ENCODE measurements around the gene CAPN5.
"Not testable (repeated sequence)": the region's sequence is repeated elsewhere in the genome, so short reads cannot be mapped to it uniquely, and the experiment has no call there.

Gene CAPN5

DNA sequence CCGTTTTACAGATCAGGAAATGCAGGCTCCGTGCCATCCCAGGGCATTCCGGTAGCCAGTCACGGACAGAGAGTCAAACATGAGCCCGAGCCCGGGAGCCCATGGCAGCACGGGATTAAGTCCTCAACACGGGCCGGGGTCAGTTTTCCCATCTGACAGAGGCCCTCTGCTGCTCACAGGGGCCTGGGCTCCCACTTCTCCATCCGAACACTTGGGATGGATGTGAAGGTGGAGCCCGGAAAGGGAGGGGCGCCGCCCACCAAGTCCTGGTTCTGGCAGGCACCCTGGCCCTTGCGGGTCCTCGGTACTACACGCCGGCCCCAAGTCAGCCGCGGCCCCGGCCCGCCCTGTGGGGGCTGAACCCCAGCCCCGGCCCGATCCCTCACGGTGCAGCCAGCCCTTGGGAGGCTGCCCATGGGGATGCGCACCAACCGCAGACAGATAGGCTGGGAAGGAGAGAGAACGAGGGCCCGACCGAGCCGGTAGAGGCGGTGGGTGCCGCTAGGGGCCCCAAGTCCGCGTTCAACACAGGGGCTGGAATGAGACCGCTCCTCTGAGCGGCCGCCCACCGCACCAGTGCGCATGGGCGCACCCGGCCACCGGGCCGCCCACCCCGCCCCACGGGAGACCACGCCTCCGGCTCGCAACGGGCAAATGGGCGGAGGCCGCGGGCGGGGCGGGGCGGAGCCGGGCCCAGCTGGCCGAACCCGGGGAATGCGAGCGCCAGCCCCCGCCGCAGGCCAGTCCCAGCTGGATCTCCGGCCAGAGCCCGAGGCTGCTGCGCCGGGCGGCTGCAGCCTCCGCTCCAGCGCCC, at the start of gene CAPN5:
Gene CAPN5, plus strand, starts transcription at position 743 of the 814 bp plus-strand sequence. CDS start 17,916 bp downstream, outside the sequence.
- DNase-seq = peak; percentile 94

DNA sequence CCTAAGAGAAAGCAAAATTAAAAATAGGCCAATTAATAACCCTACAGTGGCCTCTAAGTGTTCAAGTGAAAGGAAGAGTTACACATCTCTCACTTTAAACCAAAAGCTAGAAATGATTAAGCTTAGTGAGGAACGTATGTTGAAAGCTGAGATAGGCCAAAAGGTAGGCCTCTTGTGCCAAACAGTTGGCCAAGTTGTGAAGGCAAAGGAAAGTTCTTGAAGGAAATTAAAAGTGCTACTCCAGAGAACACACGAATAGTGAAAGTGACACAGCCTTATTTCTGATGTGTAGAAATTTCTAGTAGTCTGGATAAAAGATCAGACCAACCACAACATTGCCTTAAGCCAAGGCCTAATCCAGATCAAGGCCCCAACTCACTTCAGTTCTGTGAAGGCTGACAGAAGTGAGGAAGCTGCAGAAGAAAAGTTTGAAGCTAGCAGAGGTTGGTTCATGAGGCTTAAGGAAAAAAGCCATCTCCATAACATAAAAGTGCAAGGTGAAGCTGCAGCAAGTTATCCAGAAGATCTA, 48.3 kb upstream of the CAPN5 start:
- not testable (repeated sequence) for DNase-seq

DNA sequence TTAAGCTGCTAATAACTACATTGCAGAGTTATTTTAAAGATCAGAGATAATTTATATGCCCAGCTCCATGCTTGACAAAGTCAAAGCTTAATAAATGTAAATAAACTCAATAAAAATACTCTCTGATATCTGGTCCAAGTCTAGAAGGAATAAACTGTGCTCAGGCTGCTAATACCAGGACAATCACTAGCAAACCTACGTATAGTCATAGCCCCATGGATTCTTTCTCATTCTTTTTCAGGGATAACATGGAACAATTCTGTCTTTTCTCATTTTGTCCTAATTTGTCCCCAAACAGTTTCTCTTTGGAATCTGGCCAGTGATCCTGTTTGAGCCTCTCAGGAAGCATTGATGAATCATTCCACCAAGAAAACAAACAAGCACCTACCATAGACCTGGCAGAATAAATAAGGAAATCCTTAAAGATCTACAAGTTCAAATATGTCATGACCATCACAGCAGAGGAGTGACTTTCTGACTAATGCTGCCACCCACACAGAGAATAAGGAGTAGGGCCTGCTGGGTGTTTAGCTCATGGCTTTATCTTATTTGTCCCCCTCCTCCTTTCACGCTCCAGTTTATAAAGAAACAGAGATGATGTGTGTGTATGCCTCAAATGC, 46.7 kb upstream of the CAPN5 start:
- peak; percentile 36 for DNase-seq

DNA sequence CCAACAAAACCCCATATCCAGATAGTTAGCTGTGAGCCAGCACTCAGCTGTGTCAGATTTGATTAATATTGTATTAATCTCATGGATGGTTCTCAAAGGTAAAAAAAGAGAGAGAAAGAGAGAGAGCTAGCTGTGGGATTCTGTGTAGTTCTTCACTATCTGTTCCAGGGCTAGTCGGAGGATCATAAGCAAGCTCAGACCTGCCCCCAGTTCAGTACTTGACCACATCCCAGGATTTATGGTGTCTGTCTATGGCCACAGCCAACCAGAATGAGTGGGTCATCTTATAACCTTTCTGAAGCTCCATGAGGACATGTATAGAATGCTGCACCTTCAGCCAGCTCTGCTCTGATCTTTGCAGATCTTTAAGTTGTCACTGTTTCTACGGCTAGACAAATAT, 46.0 kb upstream of the CAPN5 start:
- DNase-seq = no peak

DNA sequence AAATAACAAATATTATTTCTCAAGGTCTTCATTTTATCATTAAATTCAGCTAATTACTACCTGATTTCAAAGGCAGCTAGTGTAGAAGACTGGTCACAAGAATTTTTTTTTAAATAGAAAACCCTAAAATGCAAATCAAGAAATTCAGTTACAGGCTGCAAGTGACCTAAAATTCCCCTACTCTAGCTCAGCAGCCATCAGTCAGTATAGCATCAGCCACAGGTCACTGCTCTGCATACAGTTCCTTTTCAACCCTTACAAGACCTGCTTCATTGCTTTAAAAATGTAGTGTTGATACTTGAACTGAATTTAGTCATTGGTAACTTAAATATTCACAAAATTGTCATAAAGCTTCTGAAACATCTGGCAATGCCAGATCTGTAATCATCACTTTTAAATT, 42.0 kb upstream of the CAPN5 start:
- DNase-seq = no peak

DNA sequence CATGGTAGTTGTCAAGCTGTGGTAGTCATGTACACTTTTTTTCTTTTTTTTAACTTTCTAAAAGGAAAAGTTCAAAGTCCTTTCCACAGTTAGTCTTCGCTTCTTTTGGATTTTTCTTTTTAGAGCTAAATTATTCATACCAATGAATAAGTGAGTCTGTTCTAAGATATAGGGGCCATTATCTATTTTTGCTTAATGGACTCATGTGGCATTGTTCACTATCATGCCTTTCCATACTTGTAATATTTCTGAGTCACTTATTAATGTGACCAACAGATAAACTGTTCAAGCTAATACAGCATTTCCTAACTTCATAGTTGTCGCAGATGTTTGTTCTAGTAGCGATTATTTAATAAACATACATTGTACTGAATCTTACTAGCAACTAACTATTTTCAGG, 40.5 kb upstream of the CAPN5 start:
- DNase-seq = no peak

DNA sequence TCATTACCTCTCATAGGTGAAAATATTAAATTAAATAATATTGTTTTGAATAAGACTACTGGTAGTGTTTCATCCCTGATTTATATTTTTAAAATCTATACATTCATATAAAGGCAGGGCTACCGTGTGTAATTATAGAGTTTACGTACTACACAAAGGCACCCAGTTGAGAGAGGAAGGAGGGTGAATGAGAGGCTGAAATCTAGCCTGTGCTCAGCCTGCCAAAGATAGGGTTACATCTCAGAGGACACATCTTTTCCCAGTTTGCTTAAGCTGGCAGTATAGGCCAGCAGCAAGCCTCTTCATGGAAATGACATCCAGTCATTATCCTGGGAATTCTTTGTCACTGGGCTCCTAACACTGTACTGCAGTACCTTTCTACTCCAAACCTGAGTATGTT, 40.0 kb upstream of the CAPN5 start:
- no peak for DNase-seq

DNA sequence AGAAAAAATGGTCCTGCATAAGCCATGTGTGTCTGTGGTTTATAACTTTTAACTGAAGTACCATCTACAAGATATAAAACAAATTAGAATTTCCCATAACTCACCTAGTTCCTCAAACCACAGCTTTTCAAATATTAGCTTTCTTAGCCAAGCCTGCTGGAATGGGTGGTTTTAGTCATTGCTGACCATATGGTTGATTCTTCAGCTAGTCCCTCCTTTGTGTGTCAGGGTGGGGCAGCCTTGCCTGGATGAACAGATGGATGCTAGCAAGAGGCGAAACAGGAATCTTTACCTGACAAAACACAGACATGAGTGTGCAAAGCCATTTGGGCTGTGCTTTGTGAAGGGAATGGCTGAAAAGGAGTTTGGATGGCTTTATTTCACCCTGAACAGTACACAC, 39.5 kb upstream of the CAPN5 start:
- no peak for DNase-seq

DNA sequence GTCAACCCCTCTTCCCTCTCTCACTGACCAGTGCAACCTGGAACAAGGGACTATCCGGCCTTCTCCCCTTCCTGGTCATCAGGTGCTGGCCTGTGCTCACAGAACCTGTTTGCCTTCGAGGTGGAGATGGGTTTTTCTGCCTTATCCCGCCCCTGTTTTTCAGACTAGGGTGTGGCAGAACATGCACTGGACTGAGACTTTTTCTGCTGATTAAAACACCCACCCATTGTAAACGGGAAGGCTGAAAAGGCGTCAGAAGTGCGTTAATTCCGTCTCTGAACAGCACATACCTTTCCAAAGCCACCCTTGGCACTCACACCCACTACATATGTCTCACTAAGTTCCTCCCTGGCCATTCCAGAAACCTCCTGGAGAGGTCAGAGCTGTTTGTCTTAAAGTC, 36.9 kb upstream of the CAPN5 start:
- DNase-seq = no peak

DNA sequence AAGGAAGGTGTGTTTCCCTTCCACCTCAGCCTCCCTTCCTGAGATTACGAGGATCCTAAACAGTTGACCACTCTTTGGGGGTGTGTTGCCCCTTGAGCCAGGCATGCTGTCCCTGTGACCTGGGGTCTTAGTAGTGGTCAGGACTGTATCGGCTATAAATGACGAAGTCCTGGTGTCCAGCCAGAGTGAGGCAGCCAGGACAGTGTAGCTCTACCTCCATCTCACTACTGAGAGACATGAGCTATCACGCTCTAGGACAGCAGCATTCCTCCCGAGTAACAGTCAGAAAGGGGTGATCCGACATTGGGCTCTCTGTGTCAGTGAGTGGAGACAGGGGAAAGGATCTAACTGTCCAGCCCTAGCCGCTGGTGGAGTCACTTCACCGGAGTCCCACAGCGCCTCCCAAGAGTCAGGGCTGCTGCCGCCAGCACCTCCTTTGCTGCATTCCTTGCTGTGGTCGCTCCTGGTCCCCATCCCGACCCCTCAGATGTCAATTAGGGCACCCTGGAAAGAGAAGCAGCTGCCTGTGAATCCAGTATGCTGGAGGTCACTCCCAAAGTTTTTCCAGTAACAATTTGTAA, 35.8 kb upstream of the CAPN5 start:
- DNase-seq = no peak

DNA sequence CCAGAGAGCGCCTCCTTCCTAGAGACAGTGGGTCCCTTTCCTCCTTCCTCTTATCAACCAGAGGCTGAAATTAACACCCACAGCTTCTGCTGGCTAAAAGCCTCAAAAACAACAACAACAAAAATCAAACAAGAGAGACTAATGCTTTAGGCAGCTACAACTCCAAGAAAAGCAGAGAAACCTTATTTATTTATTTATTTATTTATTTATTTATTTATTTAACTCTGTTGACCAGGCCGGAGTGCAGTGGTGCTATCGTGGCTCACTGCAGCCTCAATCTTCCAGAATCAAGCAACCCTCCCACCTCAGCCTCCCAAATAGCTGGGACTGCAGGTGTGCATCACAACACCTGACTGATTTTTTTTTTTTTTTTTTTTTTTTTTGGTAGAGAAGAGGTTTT, 35.2 kb upstream of the CAPN5 start:
- DNase-seq = no peak

DNA sequence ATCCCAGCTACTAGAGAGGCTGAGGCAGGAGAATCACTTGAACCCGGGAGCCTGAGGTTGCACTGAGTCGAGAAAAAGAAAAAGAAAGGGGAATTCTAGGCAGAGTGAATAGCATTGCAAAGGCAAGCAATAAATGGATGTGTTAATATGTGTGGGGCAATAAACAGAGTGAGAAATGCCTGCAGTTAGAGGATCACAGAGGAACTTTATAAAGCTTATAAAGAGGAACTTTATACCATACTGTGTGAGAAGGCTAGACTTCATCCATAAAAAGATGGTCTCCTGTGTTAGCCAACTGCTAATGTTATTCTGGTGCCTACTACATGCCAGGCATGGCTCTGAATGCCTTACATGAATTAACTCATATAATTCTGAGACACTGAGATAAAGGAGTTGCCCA, 31.7 kb upstream of the CAPN5 start:
- DNase-seq = no peak

DNA sequence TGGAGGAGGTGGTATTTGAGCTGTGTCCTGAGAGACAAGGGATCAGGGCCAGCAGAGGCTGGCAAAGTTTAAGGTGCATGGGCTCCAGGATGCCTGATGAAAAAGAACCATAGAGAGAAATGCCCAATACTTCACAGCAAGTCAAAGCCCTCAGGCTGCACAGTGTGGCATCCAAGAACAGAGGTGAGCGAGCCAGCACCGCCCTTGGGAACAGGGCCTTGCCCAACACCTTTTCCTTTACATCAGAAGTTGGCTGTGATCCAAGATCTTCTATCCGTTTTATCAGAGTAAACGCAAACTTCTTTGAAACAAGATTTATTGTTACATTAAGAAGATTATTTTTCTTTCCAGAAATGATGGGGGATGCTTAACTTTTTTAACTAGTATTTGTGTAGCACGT, 31.2 kb upstream of the CAPN5 start:
- no peak for DNase-seq

DNA sequence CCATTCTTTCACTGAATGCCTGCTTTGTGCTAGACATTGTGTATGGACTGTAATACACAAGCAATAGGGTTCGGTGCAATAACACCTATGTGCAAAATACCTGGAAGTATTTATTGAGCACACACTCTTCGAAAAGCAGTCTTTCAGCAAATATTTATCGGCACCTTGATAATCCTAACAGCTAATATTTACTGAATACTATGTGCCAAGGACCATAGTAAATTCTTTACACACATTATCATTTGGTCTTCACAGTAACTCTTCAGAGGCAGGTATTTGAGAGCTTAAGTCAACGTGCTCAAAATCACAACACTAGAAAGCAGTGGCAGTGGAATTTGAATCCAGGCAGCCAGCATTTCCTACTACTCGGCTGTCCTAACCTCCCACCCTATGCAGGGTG, 30.4 kb upstream of the CAPN5 start:
- DNase-seq = no peak

DNA sequence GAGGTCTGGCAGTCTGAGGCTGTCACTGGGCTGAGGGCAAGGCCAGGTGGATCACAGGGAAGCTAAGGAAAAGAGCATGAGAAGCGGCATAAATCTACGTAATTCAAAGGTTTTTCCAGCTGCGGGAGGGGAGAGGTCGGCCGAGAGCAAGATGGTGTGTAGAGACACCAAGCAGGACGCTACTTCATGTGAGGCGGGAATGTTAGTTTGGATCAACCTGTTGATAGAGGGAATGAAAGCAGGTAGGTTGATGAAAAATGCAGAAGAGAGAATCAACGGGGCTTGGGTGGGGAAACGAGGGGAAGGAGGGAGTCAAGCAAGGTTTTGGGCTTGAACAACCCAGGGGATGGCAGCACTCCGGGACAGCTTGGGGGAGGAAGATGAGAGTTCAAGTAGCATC, 29.7 kb upstream of the CAPN5 start:
- DNase-seq = no peak

DNA sequence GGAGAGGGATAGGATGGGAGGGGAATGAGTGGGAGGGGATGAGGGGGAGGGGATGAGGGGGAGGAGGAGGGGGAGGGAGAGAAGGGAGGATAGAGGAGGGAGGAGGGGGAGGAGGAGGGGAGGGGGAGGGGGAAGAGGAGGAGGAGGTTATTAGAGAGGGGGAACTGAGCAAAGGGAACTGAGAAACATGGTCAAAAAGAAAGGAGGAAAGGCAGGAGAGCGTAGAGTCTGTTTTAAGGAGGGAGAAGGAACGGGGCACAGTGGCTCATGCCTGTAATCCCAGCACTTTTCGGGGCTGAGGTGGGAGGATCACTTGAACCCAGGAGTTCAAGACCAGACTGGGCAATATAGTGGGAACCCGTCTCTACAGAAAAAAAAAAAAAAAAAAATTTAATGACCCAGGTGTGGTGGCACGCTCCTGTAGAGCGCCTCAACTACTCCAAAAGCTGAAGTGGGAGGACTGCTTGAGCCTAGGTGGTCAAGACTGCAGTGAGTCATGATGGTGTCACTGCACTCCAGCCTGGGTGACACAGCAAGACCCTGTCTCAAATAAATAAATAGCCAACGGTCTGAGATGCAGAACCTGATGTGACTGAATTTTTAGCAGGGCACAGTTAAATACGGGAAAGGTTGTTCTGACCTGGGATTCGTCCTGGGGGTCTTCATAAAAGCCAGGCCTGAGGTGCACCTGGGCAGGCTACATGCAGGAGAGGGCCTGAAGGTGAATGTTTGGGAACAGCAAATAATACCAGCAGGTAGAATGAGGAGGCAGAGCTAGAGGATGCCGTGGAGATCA, 28.5 kb upstream of the CAPN5 start:
- DNase-seq = peak; percentile 14

DNA sequence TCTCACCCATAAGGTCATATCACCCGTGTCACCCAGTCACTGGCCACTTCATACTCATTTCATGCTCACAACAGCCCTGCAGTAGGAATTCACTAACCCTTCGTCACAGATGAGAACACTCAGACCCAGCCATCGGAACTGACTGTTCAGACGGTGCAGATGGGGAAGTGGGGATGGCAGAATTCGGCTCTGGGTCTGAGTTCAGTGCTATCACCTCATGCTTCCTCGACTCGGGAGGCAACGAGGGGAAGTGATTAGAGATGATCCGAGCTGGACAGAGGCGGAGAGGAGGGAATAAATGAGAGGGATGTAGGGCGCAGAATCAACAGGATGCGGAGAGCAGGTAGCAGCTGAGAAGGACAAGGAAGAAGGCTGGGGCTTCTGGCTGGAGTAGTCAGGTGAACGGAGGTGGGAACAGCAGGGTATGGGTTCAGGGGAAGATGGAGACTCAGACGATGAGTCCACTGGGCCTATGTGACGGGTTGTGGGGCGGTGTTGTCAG, 27.9 kb upstream of the CAPN5 start:
- no peak for DNase-seq

DNA sequence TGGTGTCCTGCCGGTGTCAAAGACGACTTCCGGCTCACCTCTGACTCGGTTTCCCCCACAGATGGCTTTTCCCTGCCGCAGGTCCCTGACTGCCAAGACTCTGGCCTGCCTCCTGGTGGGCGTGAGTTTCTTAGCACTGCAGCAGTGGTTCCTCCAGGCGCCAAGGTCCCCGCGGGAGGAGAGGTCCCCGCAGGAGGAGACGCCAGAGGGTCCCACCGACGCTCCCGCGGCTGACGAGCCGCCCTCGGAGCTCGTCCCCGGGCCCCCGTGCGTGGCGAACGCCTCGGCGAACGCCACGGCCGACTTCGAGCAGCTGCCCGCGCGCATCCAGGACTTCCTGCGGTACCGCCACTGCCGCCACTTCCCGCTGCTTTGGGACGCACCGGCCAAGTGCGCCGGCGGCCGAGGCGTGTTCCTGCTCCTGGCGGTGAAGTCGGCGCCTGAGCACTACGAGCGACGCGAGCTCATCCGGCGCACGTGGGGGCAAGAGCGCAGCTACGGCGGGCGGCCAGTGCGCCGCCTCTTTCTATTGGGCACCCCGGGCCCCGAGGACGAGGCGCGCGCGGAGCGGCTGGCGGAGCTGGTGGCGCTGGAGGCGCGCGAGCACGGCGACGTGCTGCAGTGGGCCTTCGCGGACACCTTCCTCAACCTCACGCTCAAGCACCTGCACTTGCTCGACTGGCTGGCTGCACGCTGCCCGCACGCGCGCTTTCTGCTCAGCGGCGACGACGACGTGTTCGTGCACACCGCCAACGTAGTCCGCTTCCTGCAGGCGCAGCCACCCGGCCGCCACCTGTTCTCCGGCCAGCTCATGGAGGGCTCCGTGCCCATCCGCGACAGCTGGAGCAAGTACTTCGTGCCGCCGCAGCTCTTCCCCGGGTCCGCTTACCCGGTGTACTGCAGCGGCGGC, 27.0 kb upstream of the CAPN5 start:
- DNase-seq = peak; percentile 29

DNA sequence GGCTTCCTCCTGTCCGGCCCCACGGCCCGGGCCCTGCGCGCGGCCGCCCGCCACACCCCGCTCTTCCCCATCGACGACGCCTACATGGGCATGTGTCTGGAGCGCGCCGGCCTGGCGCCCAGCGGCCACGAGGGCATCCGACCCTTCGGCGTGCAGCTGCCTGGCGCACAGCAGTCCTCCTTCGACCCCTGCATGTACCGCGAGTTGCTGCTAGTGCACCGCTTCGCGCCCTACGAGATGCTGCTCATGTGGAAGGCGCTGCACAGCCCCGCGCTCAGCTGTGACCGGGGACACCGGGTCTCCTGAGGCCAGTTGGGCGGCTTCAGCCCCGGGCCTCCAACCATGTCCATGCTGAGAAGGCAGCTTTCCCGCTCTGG, 26.4 kb upstream of the CAPN5 start:
- DNase-seq = no peak

DNA sequence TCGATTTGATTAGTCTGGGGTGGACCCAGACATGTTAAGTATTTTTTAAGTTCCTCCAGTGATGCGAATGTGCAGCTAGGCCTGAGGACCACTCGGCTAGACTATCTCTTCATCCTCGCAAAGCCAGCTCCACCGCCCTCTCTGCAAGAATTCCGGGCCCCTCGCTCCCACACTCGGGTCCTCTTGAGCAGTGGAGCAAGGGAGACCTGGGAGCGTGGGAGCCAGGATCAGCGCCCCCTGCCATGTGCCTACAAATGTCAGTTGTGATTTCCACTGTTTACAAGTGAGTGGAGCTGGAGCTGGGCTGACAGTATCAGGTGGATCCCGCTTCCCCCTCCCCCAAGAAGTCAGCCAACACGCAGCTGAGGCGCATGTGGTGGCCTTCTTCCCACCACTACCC, 25.9 kb upstream of the CAPN5 start:
- no peak for DNase-seq

DNA sequence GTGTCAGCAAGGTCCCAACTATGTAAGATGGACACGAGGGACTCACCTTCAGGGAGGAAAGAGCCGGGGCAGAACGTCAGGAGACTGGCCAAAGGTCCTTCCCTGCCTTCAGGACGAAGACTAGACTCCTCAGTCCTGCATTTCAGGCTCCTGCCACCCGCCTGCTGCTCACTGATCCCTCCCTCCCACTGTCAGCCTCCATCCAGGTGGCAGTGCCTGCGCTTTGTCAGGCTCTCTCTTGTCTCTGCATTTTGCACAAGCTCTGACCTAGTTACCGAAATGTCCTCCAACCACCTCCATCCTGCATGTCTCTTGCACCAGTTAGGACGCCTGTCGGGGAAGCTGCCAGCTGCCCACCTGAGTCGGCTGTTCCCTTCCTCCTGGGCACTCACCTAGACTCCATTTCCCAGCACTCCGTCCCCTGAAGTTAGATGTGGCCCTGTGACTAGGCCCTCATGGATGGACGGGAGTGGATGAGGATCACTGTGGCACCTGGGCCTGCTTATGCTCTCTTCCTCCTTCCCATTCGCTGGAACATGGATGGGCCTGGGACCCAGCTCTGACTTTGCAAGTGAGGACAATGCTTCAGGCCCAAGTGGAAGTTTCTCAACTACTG, 24.6 kb upstream of the CAPN5 start:
- DNase-seq = no peak

DNA sequence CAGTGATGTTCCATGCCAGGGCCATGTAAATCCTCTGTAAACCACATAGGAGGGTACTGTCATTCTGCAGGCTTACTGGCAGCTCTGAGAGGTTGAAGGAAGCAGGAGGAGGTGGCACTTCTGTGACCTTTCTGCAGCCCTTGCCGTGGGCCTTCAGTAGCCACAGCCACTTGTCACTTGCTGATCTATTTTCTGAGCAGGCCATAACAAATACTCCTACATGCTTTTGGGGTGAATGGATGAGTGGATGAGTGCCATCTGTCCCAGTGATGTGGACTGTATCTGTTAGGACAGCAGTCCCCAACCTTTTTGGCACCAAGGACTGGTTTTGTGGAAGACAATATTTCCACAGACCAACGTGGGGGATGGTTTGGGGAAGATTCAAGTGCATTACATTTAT, 22.4 kb upstream of the CAPN5 start:
- no peak for DNase-seq

Measured in EL (cell line).